Testis (tissue), 3 donors: Measurements from ENCODE around the gene RASD2. TPM values are rescaled to one million over a fixed set of nuclear protein-coding genes. Genes with fewer than 3 reads are reported as not detected.

Experiments
- DNase-seq: peaks from one replicate; pipeline ENCODE4 v3.0.0-alpha.2; 2019
- H3K27ac ChIP-seq, 2 donors: fragments of 200-600 bp; sonication (generic); one replicate each; pipeline ENCODE4 v1.5.1; 2019
- H3K27me3 ChIP-seq: fragments of 200-600 bp; sonication (generic); one replicate; pipeline ENCODE4 v1.5.1; 2019
- H3K36me3 ChIP-seq: fragments of 200-600 bp; sonication (generic); one replicate; pipeline ENCODE4 v1.5.1; 2017; ENCODE audit warnings: low read depth; ENCODE audit errors: missing control alignments
- H3K4me1 ChIP-seq: fragments of 200-600 bp; sonication (generic); one replicate; pipeline ENCODE4 v1.5.1; 2019
- H3K4me3 ChIP-seq, 2 donors: fragments of 200-600 bp; sonication (generic); one replicate each; pipeline ENCODE4 v1.5.1; 2017 to 2019
- H3K9me3 ChIP-seq: fragments of 200-600 bp; sonication (generic); one replicate; pipeline ENCODE4 v1.5.1; 2017
- CTCF ChIP-seq, 3 experiments: fragments of 450-650 bp in 2 of 3; fragments of 200-600 bp in 1 of 3; sonication (generic) in 1 of 3; IDR thresholded peaks; one replicate each; pipeline ENCODE4 v1.5.1; 2016 to 2019; ENCODE audit warnings: antibody characterized with exemption in 3 of 3, mild to moderate bottlenecking in 2 of 3, moderate library complexity in 1 of 3
- POLR2A ChIP-seq: fragments of 450-650 bp; IDR thresholded peaks from one replicate; pipeline ENCODE4 v1.6.1; 2017; ENCODE audit warnings: antibody characterized with exemption, mild to moderate bottlenecking, moderate library complexity
- WGBS, 2 donors: methylation state at CpG; one replicate each; pipeline ENCODE4 v1.1.5; 2018; 5-methylcytosine and 5-hydroxymethylcytosine counted together
- intact Hi-C: fragments of 100-400 bp; cut with DNase I; formaldehyde crosslinking; loops from one replicate; pipeline ENCODE4 v1.15.1; 2023; ENCODE audit warnings: low total_unique reads
- polyA plus RNA-seq: library from polyadenylated mRNA; stranded (reverse); fragments of 350-450 nt; fragmentation: Illumina TruSeq; extraction: RNeasy Lipid Tissue Mini Kit (QIAGEN cat#74804); gene quantifications from one replicate; pipeline ENCODE4 v1.2.3, GENCODE V29; 2014; ENCODE audit warnings: low read depth, low replicate concordance; ENCODE audit not compliant: insufficient read depth
- total RNA-seq, 2 donors: library from RNA; depleted of rRNA; stranded (reverse); fragments of >200 nt; gene quantifications; one replicate each; pipeline ENCODE4 v1.2.3, GENCODE V29; 2016

RASD2 gene
- total and polyA plus RNA-seq, 3 donors from 2014 or later, result 1.2 to 1.7 (median 1.7) TPM

DNA sequence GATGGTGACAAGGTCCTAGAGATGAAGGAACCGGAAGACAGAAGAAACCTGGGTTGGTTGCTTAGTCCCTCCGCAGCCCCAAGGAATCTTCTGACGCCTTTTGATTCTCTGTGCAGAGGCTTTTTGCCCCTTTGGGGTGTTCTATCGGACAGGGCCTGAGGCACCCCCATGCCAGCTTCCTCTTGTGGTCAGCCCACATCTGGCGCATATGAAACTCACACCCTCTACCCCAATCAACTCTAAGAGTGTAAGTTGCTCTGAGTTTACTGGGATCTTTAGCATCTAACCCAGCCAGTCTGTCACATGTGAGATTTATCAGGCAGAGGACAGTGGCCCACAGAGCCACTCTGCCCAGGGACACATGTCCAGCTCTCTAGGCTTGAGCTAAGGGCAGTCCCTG, 17.4 kb downstream of the RASD2 start:
- 88 to 90% methylated on average over 5 of the region's 5 CpGs for WGBS, 2 donors
- no peaks in the 10 kb centered on the region for H3K9me3 ChIP-seq
- intact Hi-C loops, result no loop called here

DNA sequence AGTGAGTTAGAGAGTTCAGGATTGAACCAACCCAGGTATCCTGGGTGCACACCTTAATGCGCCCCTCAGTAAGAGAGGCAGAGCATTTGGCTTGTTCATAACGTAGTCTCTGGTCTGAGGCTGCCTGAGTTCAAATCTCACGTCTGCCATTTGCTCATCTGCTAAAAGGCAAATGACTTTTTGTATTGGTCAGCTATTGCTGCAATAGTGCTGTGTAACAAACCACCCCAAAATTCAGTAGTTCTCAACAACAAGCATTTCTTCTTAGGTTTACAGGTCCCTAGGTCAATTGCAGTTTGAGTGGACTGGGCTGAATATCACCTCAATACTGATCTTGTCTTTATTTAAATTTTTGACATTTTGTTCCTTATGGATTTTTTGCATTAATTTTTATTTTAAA, 18.1 kb downstream of the RASD2 start:
- 80 to 84% methylated on average over 3 of the region's 3 CpGs for WGBS, 2 donors
- Histone ChIP-seq H3K27me3 (no peaks in the 10 kb centered on the region), H3K4me3 (no peak overlapping the region), H3K9me3 (no peaks in the 10 kb centered on the region), H3K4me1 (no peaks in the 10 kb centered on the region), H3K27ac (no peak overlapping the region), H3K36me3 (no peaks in the 10 kb centered on the region)
- DNase-seq, result no peak
- intact Hi-C loops, result no loop called here
- TF ChIP-seq CTCF (IDR thresholded peaks at IDR 0.05) (no peak), POLR2A (no peak)

More for the DNA sequence above, 17.4 kb downstream of the RASD2 start:
- Histone ChIP-seq H3K4me1 (no peaks in the 10 kb centered on the region), H3K4me3 (no peak overlapping the region), H3K36me3 (no peaks in the 10 kb centered on the region), H3K27ac (no peak overlapping the region), H3K27me3 (no peaks in the 10 kb centered on the region)
- no peak for DNase-seq
- TF ChIP-seq CTCF (IDR thresholded peaks at IDR 0.05) (no peak), POLR2A (no peak)

DNA sequence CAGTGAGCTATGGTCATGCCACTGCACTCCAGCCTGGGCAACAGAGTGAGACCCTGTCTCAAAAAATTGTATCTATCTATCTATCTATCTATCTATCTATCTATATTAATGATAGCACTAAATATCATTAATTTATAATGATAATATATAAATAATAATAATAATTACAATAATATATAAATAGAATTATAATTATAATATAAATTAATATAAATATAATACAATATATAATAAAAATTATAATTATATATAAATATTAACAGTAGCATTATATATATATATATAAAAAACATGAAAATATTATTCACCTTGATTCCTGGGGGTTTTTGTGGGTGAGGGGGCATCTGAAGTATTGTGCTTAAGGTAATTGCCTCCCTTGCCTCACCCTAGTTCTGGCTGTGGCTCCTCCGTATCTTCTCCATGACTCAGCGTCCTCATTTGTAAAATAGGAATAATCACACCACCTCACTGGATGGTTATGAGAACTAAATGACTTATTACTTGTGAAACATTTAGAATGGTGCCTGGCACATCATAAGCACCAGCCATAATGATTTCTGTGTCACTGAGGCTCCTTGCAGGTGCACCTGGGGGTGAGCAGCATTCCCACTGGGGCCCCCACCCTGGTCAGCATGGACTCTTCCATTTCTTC, 18.8 kb downstream of the RASD2 start:
- H3K27me3 ChIP-seq, result no peaks in the 10 kb centered on the region
- intact Hi-C loops, result no loop called here
- DNase-seq, result no peak
- H3K27ac ChIP-seq, result no peak overlapping the region
- no peak overlapping the region for H3K4me3 ChIP-seq
- no peaks in the 10 kb centered on the region for H3K9me3 ChIP-seq
- TF ChIP-seq POLR2A (no peak), CTCF (IDR thresholded peaks at IDR 0.05) (no peak)
- WGBS, 2 donors, result 90 to 91% methylated on average over 2 of the region's 2 CpGs
- H3K4me1 ChIP-seq, result no peaks in the 10 kb centered on the region
- H3K36me3 ChIP-seq, result no peaks in the 10 kb centered on the region

DNA sequence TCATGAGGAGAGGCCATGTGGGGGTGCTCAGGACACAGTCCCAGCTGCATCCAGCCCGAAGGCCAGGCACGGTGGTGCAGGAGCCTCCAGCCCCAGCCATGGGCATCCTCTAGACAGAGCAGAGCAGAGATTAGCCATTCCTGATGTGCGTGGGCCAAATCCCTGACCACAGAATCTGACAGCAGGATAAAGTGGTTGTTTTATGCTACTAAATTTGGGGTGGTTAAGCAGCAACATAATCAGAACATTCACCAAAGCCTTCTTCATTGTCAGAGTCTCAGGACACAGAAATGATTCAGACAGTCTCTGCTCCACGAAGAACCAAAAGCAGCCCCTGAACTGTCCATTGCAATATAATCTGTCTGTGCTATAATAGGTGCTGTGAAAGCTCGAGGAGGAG, 19.7 kb downstream of the RASD2 start:
- H3K4me1 ChIP-seq, result no peaks in the 10 kb centered on the region
- TF ChIP-seq POLR2A, result no peak
- no peak for TF ChIP-seq CTCF (IDR thresholded peaks at IDR 0.05)
- intact Hi-C loops, result no loop called here

DNA sequence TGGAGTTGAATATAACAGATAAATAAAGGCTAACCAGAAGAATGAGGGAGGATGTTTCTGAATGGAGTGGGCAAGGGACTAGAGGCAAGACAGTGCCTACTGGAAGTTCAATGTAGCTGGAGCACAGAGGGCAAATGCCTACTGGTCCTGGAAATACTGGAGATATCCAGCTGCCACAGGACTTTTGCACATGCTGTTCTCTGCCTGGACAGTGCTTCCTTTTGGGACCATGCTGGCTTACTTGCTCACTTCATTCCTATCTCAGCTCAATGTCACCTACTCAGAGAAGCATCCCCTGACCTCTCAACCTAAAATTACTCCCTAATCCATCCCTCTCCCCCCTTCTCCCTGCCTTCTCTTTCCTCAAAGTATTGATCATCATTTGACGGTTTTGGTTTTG, 20.2 kb downstream of the RASD2 start:
- no peaks in the 10 kb centered on the region for H3K27me3 ChIP-seq
- intact Hi-C loops, result no loop called here
- H3K36me3 ChIP-seq, result no peaks in the 10 kb centered on the region
- 90 to 96% methylated on average over 1 of the region's 1 CpG for WGBS, 2 donors
- no peak for TF ChIP-seq POLR2A
- TF ChIP-seq CTCF (IDR thresholded peaks at IDR 0.05), result no peak
- peaks cover 3% of the 10 kb centered on the region for H3K4me1 ChIP-seq
- H3K9me3 ChIP-seq, result no peaks in the 10 kb centered on the region
- no peak overlapping the region for H3K4me3 ChIP-seq
- H3K27ac ChIP-seq, result no peak overlapping the region
- no peak for DNase-seq

More for the DNA sequence above, 19.7 kb downstream of the RASD2 start:
- Histone ChIP-seq H3K27ac (no peak overlapping the region), H3K36me3 (no peaks in the 10 kb centered on the region), H3K9me3 (no peaks in the 10 kb centered on the region), H3K4me3 (no peak overlapping the region), H3K27me3 (no peaks in the 10 kb centered on the region)
- DNase-seq, result no peak
- WGBS, 2 donors, result 79 to 82% methylated on average over 5 of the region's 5 CpGs
